HG03558 (cell line): ENCODE data around the gene ABCE1.
A peak's percentile ranks its signal among the peaks of the same experiment; 100 is the strongest.

Source experiments
- ATAC-seq: cut with Tn5 transposase; IDR thresholded peaks from one replicate; pipeline ENCODE4 v1.9.1; 2021; ENCODE audit warnings: moderate number of reproducible peaks; ENCODE audit not compliant: unreplicated experiment; ENCODE audit errors: extremely low read depth

The ABCE1 gene

GRCh38 chr4:145097821-145098674, at the start of gene ABCE1, which contains the start of gene ANAPC10:
Gene ABCE1 (plus strand): TSS chr4:145098311. CDS start chr4:145104413, 6,102 bp downstream.
Gene ANAPC10 (minus strand): TSS chr4:145098196. CDS start chr4:145096099, 2,097 bp downstream.
- ATAC-seq, result peak; percentile 59

GRCh38 chr4:145048817-145049216, 49.3 kb upstream of the ABCE1 start:
- ATAC-seq, result no peak

GRCh38 chr4:145049241-145049640, 48.9 kb upstream of the ABCE1 start:
- ATAC-seq, result no peak

GRCh38 chr4:145055533-145056257, 42.4 kb upstream of the ABCE1 start:
- no peak for ATAC-seq

GRCh38 chr4:145056325-145057130, 41.6 kb upstream of the ABCE1 start:
- no peak for ATAC-seq

- no peak for ATAC-seq
These were observed 39.9 kb upstream of the ABCE1 start for GRCh38 chr4:145058256-145058655.

GRCh38 chr4:145061318-145061920, 36.7 kb upstream of the ABCE1 start:
- peak; percentile 46 for ATAC-seq

GRCh38 chr4:145066063-145066501, 32.0 kb upstream of the ABCE1 start:
- ATAC-seq, result no peak

- ATAC-seq, result no peak
These were observed 28.8 kb upstream of the ABCE1 start for GRCh38 chr4:145069361-145069760.

- ATAC-seq, result no peak
These were observed 26.6 kb upstream of the ABCE1 start for GRCh38 chr4:145071560-145071959.

- no peak for ATAC-seq
These were observed 22.2 kb upstream of the ABCE1 start for GRCh38 chr4:145075742-145076468.

GRCh38 chr4:145076469-145076855, 21.6 kb upstream of the ABCE1 start:
- ATAC-seq, result no peak

GRCh38 chr4:145081756-145082155, 16.4 kb upstream of the ABCE1 start:
- ATAC-seq, result no peak

GRCh38 chr4:145083891-145084605, 14.1 kb upstream of the ABCE1 start:
- ATAC-seq, result no peak

GRCh38 chr4:145090380-145090779, 7.7 kb upstream of the ABCE1 start:
- ATAC-seq, result no peak

GRCh38 chr4:145093638-145094037, 4.5 kb upstream of the ABCE1 start:
- ATAC-seq, result no peak

- no peak for ATAC-seq
These were observed 735 bp upstream of the ABCE1 start for GRCh38 chr4:145097331-145097820.

- ATAC-seq, result peak; percentile 10
These were observed 545 bp downstream of the ABCE1 start for GRCh38 chr4:145098675-145099037.

- no peak for ATAC-seq
These were observed 1.5 kb downstream of the ABCE1 start for GRCh38 chr4:145099653-145100052.
